Fibroblast of upper back skin (primary cell): Measurements from ENCODE around the gene RASIP1.

Experiments used
- DNase-seq: peaks from one replicate; pipeline ENCODE4 v3.0.0-alpha.2; 2013

Gene RASIP1

DNA sequence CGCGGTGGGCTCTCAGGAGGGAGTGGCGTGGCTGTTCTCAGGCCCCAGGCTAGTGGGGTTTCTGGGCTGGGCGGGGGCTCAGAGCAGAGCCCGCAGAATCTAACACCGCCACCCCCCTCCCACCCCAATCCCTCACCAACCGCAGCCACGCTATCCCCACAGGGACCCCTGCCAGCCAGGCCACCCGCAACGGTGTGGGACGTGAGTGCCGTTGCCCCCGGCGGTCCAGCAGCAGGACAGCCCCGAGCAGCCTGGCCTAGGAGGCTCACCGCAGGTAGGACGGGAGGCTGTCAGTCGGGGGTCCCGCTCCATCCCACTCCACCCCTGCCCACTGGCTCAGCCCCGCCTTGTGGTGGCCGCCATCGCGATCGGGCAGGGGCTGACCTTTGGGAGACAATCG is 67.4 kb downstream of the RASIP1 start, which contains the start of gene NTN5:
NTN5 (minus strand) TSS at position 24 of the 400 bp plus-strand sequence. CDS start 2,031 bp downstream, outside the sequence.
- DNase-seq, result no peak

DNA sequence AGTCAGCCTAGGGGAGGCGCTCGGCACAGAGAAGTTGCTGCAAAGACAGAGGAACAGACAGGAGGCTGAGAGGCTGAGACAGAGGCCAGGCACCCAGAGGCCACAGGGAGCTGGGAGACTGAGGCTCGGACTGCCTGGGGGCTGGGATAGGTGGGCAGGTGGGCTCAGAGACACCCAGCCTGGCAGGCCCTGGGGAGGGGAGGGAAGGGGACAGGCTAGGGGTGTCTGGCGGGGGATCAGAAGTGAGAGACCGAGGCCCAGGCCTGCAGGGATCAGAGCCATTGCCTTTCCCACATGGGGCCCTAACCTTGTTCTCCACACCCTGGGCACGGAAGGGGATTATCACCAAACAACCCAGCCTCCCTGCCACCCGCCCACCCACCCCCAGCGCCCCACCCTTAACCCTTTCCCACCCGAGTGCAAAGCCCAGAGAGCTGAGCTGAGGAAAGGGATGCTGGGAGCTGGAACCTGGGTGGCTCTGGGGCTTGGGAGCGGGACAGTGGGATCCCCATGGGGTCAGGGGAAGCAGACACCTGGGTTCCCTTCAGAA is 68.9 kb downstream of the RASIP1 start:
- DNase-seq, result no peak

DNA sequence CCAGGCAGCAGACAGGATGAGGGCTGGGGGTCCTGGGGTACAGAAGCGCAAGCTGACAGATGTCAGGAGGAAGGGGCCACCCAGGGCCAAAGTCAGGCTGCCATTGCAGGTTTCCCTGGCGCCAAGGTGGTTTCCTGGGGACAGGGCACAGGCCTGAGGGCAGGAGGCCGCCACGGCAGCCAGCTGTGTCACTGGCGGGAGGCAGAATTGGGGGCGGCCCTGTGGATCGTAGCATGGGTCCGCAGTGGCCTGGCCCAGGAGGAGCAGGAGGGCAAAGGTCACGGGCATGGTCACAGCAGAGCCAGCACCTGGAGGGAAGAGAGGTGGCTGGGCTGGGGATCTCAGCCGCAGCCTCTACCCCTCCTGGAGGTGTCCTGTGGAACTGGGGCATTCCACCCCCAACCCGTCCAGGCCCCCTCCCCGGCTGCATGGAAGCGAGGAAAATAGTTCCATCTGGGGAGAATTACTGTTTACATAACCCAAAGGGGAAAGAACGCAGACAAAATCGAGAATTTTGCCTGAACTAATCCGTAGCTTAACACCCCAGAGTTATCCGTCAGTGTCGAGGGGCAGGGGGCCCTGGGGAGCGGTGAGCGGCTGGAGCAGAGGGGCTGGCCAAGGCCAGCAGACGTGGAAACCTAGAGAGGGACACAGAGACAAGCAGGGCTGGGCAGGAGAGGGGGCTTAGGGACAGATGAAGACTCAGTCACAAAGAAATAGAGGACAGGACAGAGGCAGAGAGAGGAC is 69.5 kb downstream of the RASIP1 start:
- no peak for DNase-seq
